GM18868 (cell line): Measurements from ENCODE around the gene CYB5R2.

Experiments used
- ATAC-seq: cut with Tn5 transposase; IDR thresholded peaks from one replicate; pipeline ENCODE4 v1.9.1; 2021; ENCODE audit warnings: mild to moderate bottlenecking, moderate library complexity; ENCODE audit not compliant: unreplicated experiment

The CYB5R2 gene

DNA sequence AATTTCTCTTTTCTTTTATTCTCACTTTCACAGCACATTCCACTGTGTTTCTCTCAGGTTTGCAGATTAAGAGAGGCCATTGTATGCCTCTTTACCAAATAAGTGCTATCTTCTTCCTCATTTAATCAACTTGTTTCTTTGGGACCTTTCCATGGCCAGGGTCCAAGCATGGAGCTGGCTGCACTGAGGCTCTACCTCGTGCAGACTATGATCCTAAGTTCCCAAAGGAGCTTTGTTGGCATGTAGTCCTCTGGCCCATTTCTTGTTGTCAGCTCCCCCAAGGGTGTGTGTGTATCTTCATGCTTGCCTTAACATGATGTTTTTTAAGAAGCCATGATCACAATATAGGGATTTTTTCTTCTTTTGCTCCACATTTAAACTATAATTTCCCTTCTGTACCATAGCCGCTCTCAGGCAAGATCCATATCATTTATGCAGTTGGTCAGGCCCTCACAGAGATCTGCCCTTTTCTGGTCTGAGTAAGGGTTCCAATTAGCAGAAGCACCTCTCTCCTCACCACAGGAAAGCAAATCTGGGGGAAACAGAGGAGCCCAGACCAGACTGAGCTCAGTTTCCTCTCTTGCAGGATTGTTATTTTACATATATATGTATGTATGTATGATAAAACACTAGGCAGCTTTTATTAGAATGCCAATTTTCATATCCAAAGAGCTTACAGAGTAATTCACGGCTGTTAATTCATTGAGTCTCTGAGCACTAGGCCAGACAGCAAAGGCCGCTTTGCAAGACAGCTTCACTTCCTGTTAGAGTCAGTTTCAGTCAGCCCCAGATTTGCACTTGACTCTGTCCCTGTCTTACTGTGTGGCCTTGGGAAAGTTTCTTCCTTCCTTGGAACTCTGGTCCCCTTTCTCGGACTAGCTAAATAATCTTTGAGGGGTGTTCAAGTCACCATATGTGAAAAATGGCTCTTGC is 34.3 kb downstream of the CYB5R2 start:
- peak; percentile 85 for ATAC-seq

DNA sequence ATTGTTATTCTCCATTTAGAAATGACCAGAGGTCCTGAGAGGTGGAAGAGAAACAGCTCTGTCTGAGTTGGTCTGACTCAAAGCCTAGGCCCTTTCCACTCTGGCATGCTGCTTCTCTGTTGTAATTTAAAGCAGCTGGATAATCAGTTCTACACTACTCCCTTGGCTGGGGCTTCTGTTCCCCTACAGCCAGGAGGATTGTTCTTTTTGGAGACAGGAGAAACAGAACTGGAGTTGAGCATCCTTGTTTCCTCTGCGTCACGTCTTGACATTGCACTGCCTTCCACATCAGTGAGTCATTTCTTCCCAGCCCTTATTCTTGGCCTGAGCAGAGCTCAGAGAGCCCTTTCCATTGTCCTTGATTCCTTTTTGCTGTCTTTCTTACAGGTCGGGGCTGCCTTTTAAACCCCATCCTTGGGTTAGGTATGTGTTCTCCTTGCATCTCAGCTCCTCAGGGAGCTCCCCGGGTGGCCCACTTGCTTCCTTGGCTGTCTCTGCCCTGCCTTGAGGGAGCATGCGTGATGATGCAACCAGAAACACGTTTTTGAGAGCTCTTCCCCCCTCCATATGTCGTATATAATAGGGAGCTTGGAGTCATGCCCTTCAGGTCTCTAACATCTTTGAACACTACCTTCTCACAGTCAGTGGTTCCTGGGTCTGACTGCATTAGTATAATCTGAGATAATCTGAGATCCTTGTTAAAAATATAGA is 35.7 kb downstream of the CYB5R2 start:
- ATAC-seq = no peak

DNA sequence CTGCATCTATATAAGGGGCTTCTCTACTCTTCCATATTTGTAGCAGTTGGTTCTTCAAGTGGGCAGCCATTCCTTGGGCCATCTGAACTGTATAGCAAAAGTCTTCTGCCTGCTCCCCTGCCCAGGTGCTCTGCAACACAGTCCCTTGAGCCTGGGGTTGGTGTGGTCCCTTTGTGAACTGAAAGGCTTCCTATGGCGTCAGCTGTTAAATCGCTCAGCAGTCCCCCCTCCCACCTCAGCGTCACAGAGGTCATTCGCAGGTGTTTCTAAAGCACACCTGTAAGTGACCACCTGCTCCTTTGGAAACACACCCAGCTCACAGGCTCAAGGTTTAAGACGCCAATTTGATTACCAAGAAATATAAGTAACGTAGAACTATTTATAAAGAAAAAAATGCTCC is 37.0 kb downstream of the CYB5R2 start:
- no peak for ATAC-seq

DNA sequence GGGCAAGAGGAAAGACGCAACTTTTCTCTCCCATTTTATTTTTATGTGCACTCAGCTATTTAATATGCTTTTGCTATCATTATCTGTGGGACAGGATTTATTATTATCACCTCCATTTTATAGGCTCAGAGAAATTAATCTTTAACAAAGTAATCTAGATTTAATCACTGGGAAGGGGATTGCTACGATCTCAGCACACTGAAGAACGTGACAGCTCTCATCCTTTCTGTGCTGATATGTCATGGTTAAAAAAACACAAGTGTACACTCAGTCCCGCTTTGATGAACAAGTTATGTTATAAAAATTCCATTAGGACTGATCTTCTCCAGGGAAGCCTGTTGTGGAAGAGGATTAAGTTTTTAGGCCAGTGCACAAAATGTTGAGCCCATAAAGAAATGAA is 37.6 kb downstream of the CYB5R2 start:
- ATAC-seq = no peak

DNA sequence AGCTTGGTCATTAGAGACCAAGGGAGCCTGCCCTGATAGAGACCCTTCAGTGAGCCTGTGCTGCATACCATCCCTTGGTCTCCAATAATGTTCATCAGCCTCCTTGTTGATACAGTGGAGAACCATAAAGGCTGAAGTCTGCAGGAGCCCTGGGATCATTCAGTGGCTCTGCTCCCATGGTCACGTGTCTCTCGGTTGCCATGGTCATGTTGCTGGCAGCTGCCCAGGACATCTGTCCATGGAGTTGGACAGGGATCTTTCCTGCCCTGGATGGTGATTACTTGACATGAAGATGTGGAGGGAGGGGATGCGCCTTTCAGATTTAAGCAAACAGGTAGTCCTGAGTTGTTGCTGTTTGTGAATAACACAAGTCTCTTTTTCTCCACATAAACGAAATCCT is 38.2 kb downstream of the CYB5R2 start:
- no peak for ATAC-seq

DNA sequence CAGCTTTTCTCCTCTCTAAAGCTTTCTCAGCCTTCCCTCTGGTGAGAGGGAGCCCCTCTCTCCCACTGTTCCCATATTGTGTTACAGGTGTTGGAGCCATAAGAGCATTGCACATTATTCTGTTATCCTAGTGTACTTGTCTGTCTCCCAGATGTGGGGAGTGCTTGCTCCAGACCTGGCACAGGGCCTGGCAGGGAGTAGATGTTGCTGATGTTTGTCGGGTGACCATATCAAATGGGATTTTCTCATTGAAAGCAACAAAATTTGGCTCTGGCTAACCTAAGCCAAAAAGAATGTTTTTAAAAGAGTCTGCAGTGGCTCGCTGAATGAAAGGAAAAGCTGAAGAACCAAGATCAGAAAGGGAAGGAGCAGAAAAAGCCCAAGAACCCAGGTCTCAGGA is 41.1 kb downstream of the CYB5R2 start:
- no peak for ATAC-seq

DNA sequence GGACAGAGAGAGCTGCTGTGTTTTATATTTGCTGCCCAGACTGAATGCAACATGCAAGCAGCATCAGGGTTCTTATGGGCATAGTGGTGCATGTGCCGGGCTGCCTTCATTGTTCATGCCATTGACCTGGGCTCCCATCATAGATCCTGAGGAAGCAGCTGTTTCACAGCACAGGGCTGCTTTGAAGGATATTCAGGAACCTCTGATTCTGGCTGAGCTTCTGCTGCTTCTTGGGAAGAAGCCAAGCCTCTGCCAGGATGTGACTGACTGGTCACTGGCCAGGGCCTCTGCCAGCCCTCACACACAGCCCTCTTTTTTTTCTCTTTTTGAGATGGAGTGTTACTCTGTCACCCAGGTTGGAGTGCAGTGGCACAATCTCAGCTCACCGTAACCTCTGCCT is 43.3 kb downstream of the CYB5R2 start:
- no peak for ATAC-seq

DNA sequence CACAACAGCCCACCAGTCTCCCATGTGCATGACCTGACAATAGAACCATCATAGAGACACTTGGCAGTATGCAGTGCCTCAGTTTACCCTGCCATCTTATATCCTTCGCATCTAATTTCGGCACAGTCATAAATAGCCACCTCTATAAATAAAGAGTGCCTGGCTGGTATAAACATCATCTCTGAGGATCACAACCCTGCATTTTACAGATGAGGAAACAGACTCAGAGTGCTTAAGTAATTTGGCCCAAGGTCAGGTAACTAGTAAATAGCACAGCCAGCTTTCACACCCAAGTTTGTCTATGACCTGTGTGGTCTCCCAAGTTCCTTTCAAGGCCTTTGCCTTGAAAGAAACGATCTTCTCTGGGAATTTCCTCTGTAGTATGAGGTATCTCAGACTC is 44.6 kb downstream of the CYB5R2 start:
- no peak for ATAC-seq

DNA sequence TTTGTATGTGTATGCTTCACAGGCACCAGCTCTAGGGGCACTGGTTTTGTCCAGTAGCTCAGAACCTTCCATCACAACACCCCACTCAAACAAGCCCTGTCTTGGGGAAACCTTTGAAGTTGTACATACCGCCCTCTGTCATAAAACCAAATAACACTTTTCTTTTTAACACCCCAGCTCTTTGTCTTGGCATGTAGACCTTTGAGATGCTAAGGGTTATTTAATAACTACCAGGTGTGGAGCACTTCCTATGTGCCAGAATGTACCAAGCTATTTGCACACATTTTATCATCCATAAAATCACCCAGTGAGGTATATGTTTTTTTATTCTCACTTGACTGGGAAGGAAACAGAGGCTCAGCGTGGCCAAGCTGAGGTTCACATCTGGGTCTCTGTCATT is 50.6 kb downstream of the CYB5R2 start:
- ATAC-seq = no peak

DNA sequence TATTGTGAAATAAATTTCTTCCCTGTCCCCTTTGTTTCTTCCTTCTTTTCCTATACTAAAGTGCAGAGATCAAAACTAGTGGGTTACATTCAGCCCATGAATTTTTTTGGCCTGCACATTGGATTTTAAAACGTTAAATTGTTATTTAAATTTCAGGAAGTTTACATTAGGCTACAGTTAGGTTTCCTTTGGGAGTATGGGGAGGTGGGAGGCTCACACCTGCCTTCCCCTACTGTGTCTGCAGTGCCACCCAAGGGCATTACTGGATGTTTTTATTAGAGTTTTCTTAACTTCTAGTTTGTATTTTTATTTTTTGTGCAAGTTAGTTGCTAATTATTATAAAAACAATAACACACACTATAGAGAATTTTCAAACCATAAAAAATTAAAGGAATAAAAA is 51.7 kb downstream of the CYB5R2 start:
- ATAC-seq = no peak

DNA sequence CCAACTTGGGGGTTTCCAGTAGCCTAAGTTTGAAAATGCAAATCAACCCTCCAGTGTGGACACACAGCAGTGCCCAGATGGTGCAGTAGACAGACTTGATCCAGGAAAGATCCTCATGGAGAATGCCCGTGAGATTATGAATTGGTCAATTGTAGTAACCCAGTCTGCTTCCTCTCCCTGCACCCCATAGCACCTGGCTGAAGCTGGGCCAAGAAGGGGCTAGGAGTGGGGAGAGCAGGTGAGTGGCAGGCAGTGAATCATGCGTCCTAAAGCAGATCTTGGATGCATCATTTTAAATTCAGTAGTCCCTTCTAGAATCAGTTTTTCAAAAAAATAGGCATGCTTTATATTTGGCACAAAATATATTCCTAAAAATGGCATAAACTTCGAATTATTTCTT is 52.2 kb downstream of the CYB5R2 start:
- ATAC-seq = no peak

DNA sequence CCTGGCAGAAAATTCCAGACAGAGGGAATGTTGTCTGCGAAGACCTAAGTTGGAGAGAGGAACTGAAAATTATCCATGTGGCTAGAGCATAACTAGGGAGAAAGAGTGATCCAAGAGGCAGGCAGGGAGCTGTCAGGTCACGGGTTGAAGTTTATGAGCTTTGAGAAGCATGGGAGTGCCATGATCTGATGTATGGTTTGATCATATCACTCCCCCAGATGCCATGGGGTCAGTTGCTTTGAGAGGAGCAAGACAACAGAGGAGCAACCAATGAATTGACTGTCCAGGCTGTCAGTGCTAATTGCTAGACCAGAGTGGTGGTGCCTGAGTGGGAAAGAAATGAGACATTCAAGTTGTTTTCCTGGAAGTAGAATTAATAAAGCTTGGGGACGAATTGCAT is 54.0 kb downstream of the CYB5R2 start:
- no peak for ATAC-seq

DNA sequence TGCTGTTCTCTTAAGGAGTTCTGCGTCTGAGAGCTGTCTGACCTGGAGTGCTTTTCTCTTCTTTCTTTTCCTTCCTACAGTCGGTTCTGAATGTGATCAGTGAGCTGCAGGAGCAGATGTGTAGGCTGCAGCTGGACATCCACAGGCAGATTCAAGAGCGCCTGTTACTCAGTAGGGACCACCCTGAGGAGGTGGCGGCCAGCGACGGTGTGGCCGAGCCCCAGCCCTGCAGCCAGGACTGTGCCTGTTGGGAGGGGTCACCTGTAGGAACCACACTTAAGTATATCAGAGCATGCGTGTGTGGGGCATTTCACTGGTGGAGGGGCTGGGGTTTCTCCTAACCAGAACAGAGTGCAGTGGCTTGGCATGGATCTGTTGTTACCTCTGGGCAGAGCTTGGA is 56.3 kb downstream of the CYB5R2 start:
- no peak for ATAC-seq
